Endothelial cell (in vitro differentiated cells): Measurements from ENCODE around the gene TXNL4A. TPM values are rescaled to one million over a fixed set of nuclear protein-coding genes. Genes with fewer than 3 reads are reported as not detected.

Source experiments
- DNase-seq: peaks from one replicate; pipeline ENCODE4 v3.0.0; 2021; ENCODE audit warnings: low spot score
- H3K27ac Mint-ChIP-seq: one replicate; pipeline ENCODE4 v1.8.0; 2021; ENCODE audit warnings: mixed read lengths, inconsistent platforms; ENCODE audit not compliant: unreplicated experiment
- H3K27me3 Mint-ChIP-seq: one replicate; pipeline ENCODE4 v1.8.0; 2021; ENCODE audit warnings: mild to moderate bottlenecking, moderate library complexity, mixed read lengths, inconsistent platforms; ENCODE audit not compliant: unreplicated experiment
- H3K36me3 Mint-ChIP-seq: one replicate; pipeline ENCODE4 v1.8.0; 2021; ENCODE audit warnings: mild to moderate bottlenecking, low read depth, mixed read lengths, inconsistent platforms; ENCODE audit not compliant: unreplicated experiment
- H3K4me1 Mint-ChIP-seq: one replicate; pipeline ENCODE4 v1.8.0; 2021; ENCODE audit warnings: mild to moderate bottlenecking, mixed read lengths, inconsistent platforms; ENCODE audit not compliant: unreplicated experiment
- H3K4me3 Mint-ChIP-seq: one replicate; pipeline ENCODE4 v1.8.0; 2021; ENCODE audit warnings: mild to moderate bottlenecking, mixed read lengths, inconsistent platforms; ENCODE audit not compliant: unreplicated experiment
- H3K9me3 Mint-ChIP-seq: one replicate; pipeline ENCODE4 v1.8.0; 2021; ENCODE audit warnings: mixed read lengths, inconsistent platforms; ENCODE audit not compliant: unreplicated experiment
- total RNA-seq: library from RNA; stranded (reverse); fragmentation: NEBNext Ultra II Directional; extraction: Animal tissue kit (Norgen Biotek cat#: 25700); gene quantifications from one replicate; pipeline ENCODE4 v1.2.1, GENCODE V29; 2021; ENCODE audit not compliant: unreplicated experiment
- TF ChIP-seq, protein P1 (sequence below): fragments of 200-600 bp; sonication (generic); IDR thresholded peaks from one replicate; pipeline ENCODE4 v1.5.0; 2021; ENCODE audit warnings: antibody characterized with exemption; ENCODE audit not compliant: unreplicated experiment

Gene TXNL4A
- total RNA-seq, 1 donor from 2014 or later: 86.8 TPM

DNA sequence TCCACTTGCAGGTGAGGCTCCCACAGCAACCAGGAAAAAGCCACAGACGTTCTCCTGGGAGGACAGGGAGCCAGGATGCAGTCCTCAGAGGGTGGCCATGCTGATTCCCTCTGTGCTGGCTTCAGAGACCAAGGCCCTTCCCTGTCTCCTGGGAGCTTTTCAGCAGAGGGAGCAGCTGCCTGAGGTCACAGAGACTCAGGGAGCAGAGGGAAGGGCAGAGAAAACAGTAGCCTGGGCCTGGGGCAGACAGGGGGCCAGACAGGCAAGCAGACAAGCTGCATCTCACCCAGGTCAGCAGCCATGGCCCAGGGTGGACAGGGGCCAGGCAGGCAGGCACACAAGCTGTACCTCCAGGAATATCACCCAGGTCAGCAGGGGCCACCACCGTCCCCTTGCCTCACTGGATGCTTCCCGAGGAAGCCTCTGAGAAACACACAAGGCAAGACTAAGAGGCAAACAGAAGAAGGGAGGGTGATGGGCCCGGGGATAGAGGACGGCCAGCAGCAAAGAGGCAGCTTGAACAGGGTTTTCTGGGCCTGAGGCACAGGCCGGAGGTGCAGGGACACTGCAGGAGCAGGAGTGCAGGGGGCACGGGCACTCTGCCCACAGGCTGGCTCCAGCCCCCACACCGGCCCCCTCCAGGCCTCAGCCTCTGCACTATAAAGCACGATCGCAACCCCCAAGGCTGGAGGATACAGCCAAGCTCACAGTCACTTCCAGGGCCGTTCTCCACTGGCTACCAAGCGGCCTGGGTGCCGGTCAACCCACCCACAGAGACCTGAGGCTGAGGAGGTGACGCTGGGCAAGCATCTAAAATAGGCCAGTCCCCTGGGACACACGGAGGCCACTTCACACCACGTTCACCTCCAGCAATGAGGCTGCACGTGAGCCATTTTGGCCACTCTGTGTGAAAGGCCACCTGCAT, 43.0 kb downstream of the TXNL4A start:
- no peak overlapping the region for H3K4me3 Mint-ChIP-seq
- no peak for DNase-seq
- TF ChIP-seq, protein P1, sequence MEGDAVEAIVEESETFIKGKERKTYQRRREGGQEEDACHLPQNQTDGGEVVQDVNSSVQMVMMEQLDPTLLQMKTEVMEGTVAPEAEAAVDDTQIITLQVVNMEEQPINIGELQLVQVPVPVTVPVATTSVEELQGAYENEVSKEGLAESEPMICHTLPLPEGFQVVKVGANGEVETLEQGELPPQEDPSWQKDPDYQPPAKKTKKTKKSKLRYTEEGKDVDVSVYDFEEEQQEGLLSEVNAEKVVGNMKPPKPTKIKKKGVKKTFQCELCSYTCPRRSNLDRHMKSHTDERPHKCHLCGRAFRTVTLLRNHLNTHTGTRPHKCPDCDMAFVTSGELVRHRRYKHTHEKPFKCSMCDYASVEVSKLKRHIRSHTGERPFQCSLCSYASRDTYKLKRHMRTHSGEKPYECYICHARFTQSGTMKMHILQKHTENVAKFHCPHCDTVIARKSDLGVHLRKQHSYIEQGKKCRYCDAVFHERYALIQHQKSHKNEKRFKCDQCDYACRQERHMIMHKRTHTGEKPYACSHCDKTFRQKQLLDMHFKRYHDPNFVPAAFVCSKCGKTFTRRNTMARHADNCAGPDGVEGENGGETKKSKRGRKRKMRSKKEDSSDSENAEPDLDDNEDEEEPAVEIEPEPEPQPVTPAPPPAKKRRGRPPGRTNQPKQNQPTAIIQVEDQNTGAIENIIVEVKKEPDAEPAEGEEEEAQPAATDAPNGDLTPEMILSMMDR: no peak
- no peaks in the 10 kb centered on the region for H3K9me3 Mint-ChIP-seq
- no peak overlapping the region for H3K27ac Mint-ChIP-seq
- peaks cover 24% of the 10 kb centered on the region for H3K36me3 Mint-ChIP-seq
- H3K4me1 Mint-ChIP-seq: peaks cover 13% of the 10 kb centered on the region
- peaks cover 12% of the 10 kb centered on the region for H3K27me3 Mint-ChIP-seq

GRCh38 chr18:79944746-79945117, 43.6 kb downstream of the TXNL4A start:
- TF ChIP-seq, protein P1: no peak
- DNase-seq: no peak
- H3K4me1 Mint-ChIP-seq: peaks cover 7% of the 10 kb centered on the region

GRCh38 chr18:79944126-79944731, 44.1 kb downstream of the TXNL4A start:
- Mint-ChIP-seq H3K4me3 (no peak overlapping the region), H3K9me3 (no peaks in the 10 kb centered on the region), H3K36me3 (peaks cover 29% of the 10 kb centered on the region), H3K27me3 (peaks cover 11% of the 10 kb centered on the region), H3K4me1 (peaks cover 4% of the 10 kb centered on the region), H3K27ac (no peak overlapping the region)
- TF ChIP-seq, protein P1: no peak
- no peak for DNase-seq

More at GRCh38 chr18:79944746-79945117, 43.6 kb downstream of the TXNL4A start:
- H3K4me3 Mint-ChIP-seq: no peak overlapping the region
- no peak overlapping the region for H3K27ac Mint-ChIP-seq
- no peaks in the 10 kb centered on the region for H3K9me3 Mint-ChIP-seq
- H3K27me3 Mint-ChIP-seq: peaks cover 11% of the 10 kb centered on the region
- peaks cover 27% of the 10 kb centered on the region for H3K36me3 Mint-ChIP-seq

- no peak for DNase-seq
- no peak overlapping the region for H3K27ac Mint-ChIP-seq
- TF ChIP-seq, protein P1: no peak
- H3K4me3 Mint-ChIP-seq: no peak overlapping the region
- H3K9me3 Mint-ChIP-seq: no peaks in the 10 kb centered on the region
- H3K4me1 Mint-ChIP-seq: peaks cover 4% of the 10 kb centered on the region
- peaks cover 8% of the 10 kb centered on the region for H3K27me3 Mint-ChIP-seq
- H3K36me3 Mint-ChIP-seq: peaks cover 25% of the 10 kb centered on the region
These were observed 44.7 kb downstream of the TXNL4A start for GRCh38 chr18:79943608-79944125.
